Transverse colon (tissue), 4 donors: ENCODE measurements around the gene DGKZ. TPM values are rescaled to one million over a fixed set of nuclear protein-coding genes. Genes with fewer than 3 reads are reported as not detected.
A peak's percentile ranks its signal among the peaks of the same experiment; 100 is the strongest.

ENCODE experiments used
- DNase-seq: peaks from one replicate; pipeline ENCODE4 v3.0.0-alpha.2; 2019
- H3K27ac ChIP-seq, 4 donors: fragments of 200-600 bp; sonication (generic); 2 replicates each; pipeline ENCODE4 v1.5.1; 2016 to 2018; ENCODE audit warnings: inconsistent platforms in 4 of 4
- H3K27me3 ChIP-seq: fragments of 200-600 bp; sonication (generic); 2 replicates; pipeline ENCODE4 v1.5.1; 2017; ENCODE audit warnings: inconsistent platforms
- H3K36me3 ChIP-seq, 4 donors: fragments of 200-600 bp; sonication (generic); 2 replicates each; pipeline ENCODE4 v1.5.1; 2017 to 2019; ENCODE audit warnings: inconsistent platforms in 4 of 4
- H3K4me1 ChIP-seq, 4 donors: fragments of 200-600 bp; sonication (generic); 2 replicates each; pipeline ENCODE4 v1.5.1; 2017 to 2020; ENCODE audit warnings: inconsistent platforms in 4 of 4
- H3K4me3 ChIP-seq, 4 donors: fragments of 200-600 bp; sonication (generic); 1 replicate in 1 of 4; 2 replicates in 3 of 4; pipeline versions ENCODE4 v1.5.1 to v1.6.1; 2017 to 2019; ENCODE audit warnings: inconsistent platforms in 4 of 4
- H3K9me3 ChIP-seq, 2 donors: fragments of 200-600 bp; sonication (generic); 2 replicates each; pipeline ENCODE4 v1.5.1; 2017 to 2019; ENCODE audit warnings: inconsistent platforms in 2 of 2
- EP300 ChIP-seq: sonication (generic); formaldehyde crosslinking; IDR thresholded peaks from one replicate; pipeline ENCODE4 v1.6.1; 2017; ENCODE audit warnings: antibody characterized with exemption, low read depth
- POLR2A ChIP-seq: fragments of 450-650 bp; IDR thresholded peaks from one replicate; pipeline ENCODE4 v1.6.1; 2016; ENCODE audit warnings: antibody characterized with exemption, mild to moderate bottlenecking, moderate library complexity
- POLR2AphosphoS5 ChIP-seq, 3 donors: sonication (generic); formaldehyde crosslinking; IDR thresholded peaks; one replicate each; pipeline ENCODE4 v1.6.1; 2016; ENCODE audit warnings: antibody characterized with exemption in 3 of 3
- WGBS, 2 donors: methylation state at CpG; one replicate each; pipeline ENCODE4 v1.1.5; 2018; ENCODE audit warnings: low coverage in 1 of 2; 5-methylcytosine and 5-hydroxymethylcytosine counted together
- in situ Hi-C, 4 donors: fragments of 200-750 bp; cut with MboI; loops; one replicate each; pipeline versions ENCODE4 v1.15.0 to v1.15.1; 2017; ENCODE audit warnings: low sequenced_read_pairs in 3 of 4, low pct_ligation_motif_present in 1 of 4, low pct_unique_long_range_greater_than_20kb in 1 of 4
- intact Hi-C: fragments of 100-400 bp; cut with DNase I; formaldehyde crosslinking; loops from one replicate; pipeline ENCODE4 v1.15.1; 2023; ENCODE audit warnings: low total_unique reads
- total RNA-seq, 4 donors: library from RNA; depleted of rRNA; stranded (reverse); fragments of >200 nt; gene quantifications; one replicate each; pipeline ENCODE4 v1.1.0, GENCODE V29; 2016
- TF ChIP-seq, protein P1 (sequence below), 5 experiments: fragments of 200-600 bp in 3 of 5; fragments of 450-650 bp in 2 of 5; sonication (generic) in 3 of 5; IDR thresholded peaks; 1 replicate in 2 of 5; 2 replicates in 3 of 5; pipeline ENCODE4 v1.5.1; 2016 to 2017; ENCODE audit warnings: antibody characterized with exemption in 5 of 5, inconsistent platforms in 3 of 5, mild to moderate bottlenecking in 2 of 5, moderate library complexity in 1 of 5

DGKZ gene
- total RNA-seq, 4 donors from 2014 or later, result 56.4 to 105 (median 67.7) TPM

- in situ Hi-C loops (no loop called here), intact Hi-C loops (no loop called here)
- no peak for TF ChIP-seq POLR2AphosphoS5 (IDR thresholded peaks at IDR 0.05)
- TF ChIP-seq, protein P1, sequence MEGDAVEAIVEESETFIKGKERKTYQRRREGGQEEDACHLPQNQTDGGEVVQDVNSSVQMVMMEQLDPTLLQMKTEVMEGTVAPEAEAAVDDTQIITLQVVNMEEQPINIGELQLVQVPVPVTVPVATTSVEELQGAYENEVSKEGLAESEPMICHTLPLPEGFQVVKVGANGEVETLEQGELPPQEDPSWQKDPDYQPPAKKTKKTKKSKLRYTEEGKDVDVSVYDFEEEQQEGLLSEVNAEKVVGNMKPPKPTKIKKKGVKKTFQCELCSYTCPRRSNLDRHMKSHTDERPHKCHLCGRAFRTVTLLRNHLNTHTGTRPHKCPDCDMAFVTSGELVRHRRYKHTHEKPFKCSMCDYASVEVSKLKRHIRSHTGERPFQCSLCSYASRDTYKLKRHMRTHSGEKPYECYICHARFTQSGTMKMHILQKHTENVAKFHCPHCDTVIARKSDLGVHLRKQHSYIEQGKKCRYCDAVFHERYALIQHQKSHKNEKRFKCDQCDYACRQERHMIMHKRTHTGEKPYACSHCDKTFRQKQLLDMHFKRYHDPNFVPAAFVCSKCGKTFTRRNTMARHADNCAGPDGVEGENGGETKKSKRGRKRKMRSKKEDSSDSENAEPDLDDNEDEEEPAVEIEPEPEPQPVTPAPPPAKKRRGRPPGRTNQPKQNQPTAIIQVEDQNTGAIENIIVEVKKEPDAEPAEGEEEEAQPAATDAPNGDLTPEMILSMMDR (IDR thresholded peaks at IDR 0.05), result peak; percentile 69 to 76 (median 71)
- no peak for TF ChIP-seq EP300
- TF ChIP-seq POLR2A, result no peak
- WGBS, 2 donors, result 70% methylated on average over 19 of the region's 33 CpGs; no CpG with 5 or more reads in 1 of the 2 donors
- Histone ChIP-seq H3K4me1 (peaks cover 16 to 41% (median 24%) of the 10 kb centered on the region in 4 donors), H3K27ac (no peak overlapping the region), H3K9me3 (no peaks in the 10 kb centered on the region), H3K36me3 (no peaks in the 10 kb centered on the region), H3K27me3 (no peaks in the 10 kb centered on the region), H3K4me3 (no peak overlapping the region)
- peak; percentile 41 for DNase-seq
These were observed 5.0 kb downstream of the DGKZ start for GRCh38 chr11:46352063-46352841.

GRCh38 chr11:46353698-46354097, 6.4 kb downstream of the DGKZ start:
- no peak for TF ChIP-seq POLR2AphosphoS5 (IDR thresholded peaks at IDR 0.05)
- TF ChIP-seq POLR2A, result no peak
- no peak for TF ChIP-seq EP300
- TF ChIP-seq, protein P1 (IDR thresholded peaks at IDR 0.05), result no peak
- Histone ChIP-seq H3K36me3 (no peaks in the 10 kb centered on the region), H3K4me1 (peaks cover 9 to 41% (median 15%) of the 10 kb centered on the region in 4 donors), H3K27me3 (no peaks in the 10 kb centered on the region), H3K9me3 (no peaks in the 10 kb centered on the region), H3K4me3 (no peak overlapping the region), H3K27ac (no peak overlapping the region)
- 68% methylated on average over 8 of the region's 9 CpGs; no CpG with 5 or more reads in 1 of the 2 donors for WGBS, 2 donors
- DNase-seq, result no peak
- intact Hi-C loops, result no loop called here
- in situ Hi-C loops, result no loop called here

DNA sequence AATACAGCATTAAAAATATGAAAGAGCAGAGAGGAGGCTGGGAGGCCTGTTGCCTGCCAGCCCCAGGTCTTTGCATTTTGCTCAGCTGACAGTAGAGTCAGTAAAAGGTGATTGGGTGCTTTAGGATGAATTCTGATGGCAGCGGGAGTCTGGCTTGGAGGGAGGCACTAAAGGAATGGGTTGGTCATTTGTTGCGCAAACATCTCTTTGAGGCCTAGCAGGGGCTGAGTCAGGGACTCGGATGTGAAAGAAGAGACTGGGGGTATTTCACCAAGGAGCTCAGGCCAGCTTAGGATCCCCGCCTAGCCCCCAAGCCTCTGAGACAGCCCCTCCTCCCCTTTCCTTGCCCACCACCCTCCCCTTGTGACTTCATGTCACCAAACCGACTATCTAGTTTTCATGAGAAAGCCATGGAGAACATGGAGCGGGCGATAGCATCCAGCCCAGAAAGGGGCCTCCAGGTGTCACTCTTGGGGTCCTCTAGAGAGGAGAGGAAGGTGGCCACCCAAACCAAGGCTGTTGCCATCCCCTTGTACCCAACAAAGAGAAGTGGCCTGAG, 9.7 kb downstream of the DGKZ start:
- H3K9me3 ChIP-seq, result no peaks in the 10 kb centered on the region
- in situ Hi-C loops, result no loop called here
- TF ChIP-seq POLR2A, result no peak
- no peak for TF ChIP-seq POLR2AphosphoS5 (IDR thresholded peaks at IDR 0.05)
- TF ChIP-seq, protein P1 (IDR thresholded peaks at IDR 0.05), result no peak
- no peak for TF ChIP-seq EP300
- no peaks in the 10 kb centered on the region for H3K36me3 ChIP-seq
- H3K4me1 ChIP-seq, result peaks cover 3 to 35% (median 14%) of the 10 kb centered on the region in 4 donors
- no peak for DNase-seq
- no peak overlapping the region for H3K4me3 ChIP-seq
- no peaks in the 10 kb centered on the region for H3K27me3 ChIP-seq
- 88 to 93% methylated on average over 3 to 7 of the region's 7 CpGs for WGBS, 2 donors
- intact Hi-C loops, result no loop called here
- H3K27ac ChIP-seq, result no peak overlapping the region

- Histone ChIP-seq H3K36me3 (no peaks in the 10 kb centered on the region), H3K27ac (no peak overlapping the region), H3K27me3 (no peaks in the 10 kb centered on the region), H3K4me3 (no peak overlapping the region), H3K4me1 (peaks cover 8 to 38% (median 17%) of the 10 kb centered on the region in 4 donors), H3K9me3 (no peaks in the 10 kb centered on the region)
- DNase-seq, result peak; percentile 40
- intact Hi-C loops, result no loop called here
- in situ Hi-C loops, result no loop called here
- 30 to 61% methylated on average over 2 to 6 of the region's 11 CpGs for WGBS, 2 donors
- TF ChIP-seq EP300 (no peak), POLR2AphosphoS5 (IDR thresholded peaks at IDR 0.05) (no peak)
- TF ChIP-seq, protein P1 (IDR thresholded peaks at IDR 0.05), result no peak
These were observed 10.2 kb downstream of the DGKZ start for GRCh38 chr11:46357483-46357936.
